GM21717 (cell line): ENCODE data around the gene FBXW11.
A peak's percentile ranks its signal among the peaks of the same experiment; 100 is the strongest.
"Not testable (repeated sequence)": the region's sequence is repeated elsewhere in the genome, so short reads cannot be mapped to it uniquely, and the experiment has no call there.

Source experiments
- ATAC-seq: cut with Tn5 transposase; IDR thresholded peaks from one replicate; pipeline ENCODE4 v1.9.1; 2021; ENCODE audit warnings: mild to moderate bottlenecking, moderate library complexity; ENCODE audit not compliant: unreplicated experiment

FBXW11 gene

DNA sequence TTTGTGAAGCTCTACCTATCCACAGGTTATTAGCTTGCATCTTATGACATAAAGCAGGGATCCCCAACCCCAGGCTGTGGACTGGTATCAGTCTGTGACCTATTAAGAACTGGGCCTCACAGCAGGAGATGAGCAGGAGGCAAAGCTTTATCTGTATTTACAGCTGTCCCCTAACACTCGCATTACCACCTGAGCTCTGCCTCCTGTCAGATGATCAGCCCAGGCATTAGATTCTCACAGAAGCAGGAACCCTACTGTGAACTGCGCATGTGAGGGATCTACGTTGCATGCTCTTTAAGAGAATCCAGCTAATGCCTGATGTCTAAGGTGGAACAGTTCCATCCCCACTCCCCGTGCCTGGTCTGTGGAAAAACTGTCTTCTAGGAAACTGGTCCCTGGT is 19.7 kb downstream of the FBXW11 start:
- no peak for ATAC-seq

DNA sequence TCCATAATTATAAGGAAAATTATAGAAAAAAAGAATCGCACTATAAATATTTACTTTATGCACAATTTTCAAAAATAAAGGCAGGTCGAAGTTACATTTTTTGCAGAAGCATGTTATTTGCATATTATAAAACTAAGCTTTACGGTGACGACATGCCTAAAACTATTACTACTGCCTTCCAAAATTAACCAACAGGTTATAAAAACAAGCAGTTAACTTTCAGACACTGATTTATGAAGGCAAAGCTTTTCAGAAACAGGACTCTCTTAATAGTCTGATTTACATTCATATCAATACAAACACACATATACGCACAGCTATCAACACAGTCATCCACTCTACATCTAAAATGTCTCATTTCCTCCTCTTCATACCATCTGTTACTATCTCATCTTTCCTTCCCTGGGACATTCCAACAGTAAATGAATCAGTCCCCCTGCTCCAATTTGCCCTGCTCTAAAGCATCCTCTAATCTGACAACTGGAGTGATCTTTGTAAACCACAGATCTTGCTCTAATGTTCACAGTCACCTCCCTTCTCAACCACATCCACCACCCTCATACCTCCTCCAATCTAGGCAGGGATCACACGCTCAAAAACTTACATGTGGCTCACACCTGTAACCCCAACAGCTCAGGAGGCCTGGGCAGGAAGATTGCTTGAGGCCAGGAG is 21.6 kb downstream of the FBXW11 start:
- peak; percentile 39 for ATAC-seq

DNA sequence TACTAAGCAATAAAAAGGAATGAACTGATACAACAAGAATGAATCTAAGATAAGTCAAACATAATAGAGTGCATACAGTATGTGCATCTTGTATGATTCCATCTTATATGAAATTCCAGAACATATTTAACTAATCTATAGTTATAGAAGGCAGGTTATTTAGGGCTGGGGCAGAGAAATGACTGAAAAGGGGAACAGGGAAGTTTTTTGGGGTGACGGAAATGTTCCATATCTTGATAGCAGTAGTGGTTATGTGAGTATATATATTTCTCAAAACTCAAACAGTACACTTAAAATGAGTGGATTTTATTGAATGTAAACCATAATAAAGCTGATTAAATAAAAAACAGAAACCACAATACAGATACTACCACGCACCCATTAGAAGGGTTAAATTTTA is 24.6 kb downstream of the FBXW11 start:
- ATAC-seq: no peak

DNA sequence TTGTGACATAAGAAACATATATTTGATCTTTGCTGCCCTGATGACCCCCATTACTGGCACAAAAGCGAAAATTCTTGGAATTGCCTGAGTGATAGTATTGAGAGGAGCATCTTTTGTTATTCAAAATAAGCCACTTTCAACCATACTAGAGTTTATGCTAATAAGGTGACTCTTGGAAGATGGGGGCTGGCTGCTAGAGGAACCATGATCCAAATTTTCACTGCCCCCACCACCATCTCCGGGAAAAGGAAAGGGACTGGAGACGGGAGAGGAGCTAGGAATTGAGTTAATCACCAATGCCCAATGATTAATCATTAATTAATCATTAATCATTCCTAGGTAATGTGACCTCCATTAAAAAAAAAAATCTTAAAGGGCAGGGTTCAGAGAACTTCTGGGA is 25.6 kb downstream of the FBXW11 start:
- no peak for ATAC-seq

DNA sequence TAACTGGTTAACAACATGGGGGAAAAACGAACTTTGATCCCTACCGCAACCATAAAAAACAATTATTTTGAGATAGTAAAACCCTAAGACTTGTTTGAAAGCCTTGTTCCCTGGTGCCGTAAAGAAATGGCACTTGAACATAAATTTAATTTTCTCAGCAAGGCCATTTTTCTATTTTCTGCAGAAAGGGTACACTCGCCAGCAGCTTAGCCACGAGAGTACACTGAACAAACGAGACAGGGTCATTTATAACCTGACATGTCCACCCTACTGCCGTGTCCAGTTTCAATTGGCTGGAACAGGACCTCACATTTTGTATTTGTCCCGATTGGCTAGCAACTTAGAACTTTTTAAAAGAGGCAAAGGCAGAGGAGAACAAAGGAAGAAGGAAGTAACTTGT is 26.8 kb downstream of the FBXW11 start:
- no peak for ATAC-seq

DNA sequence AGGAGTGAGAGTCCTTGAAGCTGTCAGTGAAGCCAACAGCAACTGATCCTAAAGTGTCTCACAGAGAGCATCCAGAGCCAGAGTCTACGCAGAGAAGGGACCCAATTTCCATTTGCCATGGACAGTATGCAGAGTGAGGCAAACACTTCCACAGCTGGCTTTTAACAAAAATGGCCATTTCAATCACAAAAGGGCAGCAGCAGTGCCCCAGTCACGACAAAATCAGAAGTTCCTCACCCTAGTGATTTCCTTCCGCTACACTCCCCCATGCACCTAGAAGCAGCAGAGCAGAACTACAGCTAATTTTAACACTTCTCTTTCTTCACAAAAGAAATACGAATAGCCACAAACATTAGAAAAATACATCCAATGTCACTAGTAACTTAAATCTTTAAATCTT is 27.9 kb downstream of the FBXW11 start:
- ATAC-seq: peak; percentile 50

DNA sequence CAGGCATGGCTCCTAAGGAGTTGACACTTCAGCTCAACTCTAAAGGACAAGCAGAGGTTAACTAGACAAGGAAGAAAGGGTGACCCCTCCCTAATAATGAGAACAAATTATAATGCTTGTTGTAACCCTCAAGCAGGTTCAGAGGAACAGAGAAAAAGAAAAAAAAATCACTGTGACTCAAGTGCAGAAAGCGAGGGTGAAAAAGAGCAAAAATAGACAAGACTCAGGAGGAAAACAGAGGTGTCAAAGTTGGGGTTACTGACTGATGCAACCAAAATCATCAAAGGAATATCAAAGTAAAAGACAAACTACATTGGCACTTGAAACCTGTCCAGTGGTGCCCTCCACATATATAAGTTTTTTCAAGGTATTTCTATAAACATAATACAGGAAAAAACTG is 28.4 kb downstream of the FBXW11 start:
- no peak for ATAC-seq

DNA sequence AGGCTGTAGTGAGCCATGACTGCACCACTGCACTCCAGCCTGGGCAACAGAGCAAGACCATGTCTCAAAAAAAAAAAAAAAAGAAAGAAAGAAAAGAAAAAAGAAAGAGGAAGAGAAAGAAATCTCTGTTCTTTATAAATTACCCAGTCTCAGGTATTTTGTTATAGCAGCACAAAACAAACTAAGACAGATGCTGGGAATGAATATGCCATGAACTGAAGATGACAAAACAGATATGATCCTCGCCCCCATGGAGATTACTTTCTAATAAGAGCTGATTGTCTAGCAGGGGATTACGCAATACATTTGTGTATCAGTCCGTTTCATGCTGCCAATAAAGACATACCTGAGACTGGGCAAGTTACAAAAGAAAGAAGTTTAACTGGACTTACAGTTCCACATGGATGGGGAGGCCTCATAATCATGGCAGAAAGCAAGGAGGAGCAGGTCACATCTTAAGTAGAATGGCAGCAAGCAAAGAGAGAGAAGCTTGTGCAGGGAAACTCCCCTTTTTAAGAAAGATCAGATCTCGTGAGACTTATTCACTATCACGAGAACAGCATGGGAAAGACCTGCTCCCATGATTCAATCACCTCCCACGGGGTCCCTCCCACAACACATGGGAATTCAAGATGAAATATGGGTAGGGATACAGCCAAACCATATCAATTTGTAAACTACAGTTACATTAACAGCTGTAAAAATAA is 29.0 kb downstream of the FBXW11 start:
- ATAC-seq: not testable (repeated sequence)

DNA sequence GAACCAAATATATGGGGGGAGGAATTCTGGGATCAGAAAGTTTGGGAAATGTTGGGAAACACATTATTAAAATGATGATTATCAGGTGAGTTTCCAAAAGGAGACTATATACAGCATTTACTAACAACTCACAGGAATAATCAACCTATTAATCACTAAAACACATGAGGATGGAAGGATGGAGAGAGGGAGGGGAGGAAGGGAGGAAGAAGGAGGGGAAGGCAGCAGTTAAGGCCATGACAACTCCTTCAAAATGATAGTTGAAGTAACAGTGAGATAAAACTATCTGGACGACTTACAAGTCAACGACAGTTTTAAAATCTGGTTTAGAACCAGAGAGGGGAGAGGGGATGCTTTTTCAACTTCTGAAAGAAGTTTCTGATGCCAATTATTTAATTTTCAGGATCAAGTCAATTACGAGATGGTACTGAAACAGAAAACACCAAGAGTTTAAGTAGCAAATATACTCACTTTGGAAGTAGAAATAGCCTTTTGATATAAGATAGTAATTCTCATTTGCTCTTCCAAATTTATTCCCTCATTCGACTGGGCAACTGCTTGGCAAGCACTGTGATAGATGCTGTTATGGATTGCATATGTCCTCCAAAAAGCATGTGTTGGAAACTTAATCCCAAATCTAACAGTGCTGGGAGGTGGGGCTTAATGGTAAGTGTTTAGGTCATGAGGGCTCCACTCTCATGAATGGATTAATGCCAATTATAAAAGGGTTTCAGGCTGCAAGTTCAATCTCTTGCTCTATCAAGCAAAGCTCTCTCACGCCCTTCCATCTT is 30.4 kb downstream of the FBXW11 start:
- no peak for ATAC-seq

DNA sequence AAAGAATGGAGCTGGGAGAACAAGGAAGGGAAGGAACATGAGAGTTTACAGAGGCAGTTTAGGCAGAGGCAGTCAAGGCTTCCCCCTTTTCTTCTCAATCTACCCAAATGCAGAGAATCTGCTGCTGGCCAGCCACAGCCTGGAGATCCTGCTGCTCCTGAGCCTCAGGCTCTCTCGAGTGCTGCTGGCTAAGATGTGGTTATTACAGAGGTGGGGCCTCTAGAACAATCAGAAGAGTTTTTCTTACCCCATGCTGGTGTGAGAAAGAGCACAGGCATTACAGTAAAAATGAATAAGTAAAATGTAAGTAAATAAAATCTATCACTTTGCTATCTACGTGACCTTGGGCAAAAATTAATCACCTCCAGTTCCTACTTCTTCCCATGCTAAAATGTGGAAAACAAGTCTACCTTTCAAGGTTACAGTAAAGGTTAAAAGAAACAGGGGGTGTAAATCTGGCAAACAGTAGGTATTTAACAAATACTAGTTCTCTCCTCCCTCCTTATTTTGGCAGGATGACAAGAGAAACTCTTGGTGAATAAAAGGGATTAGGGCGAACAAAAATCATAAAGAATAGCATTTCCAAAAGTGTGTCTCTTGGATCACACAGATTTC is 31.1 kb downstream of the FBXW11 start:
- ATAC-seq: no peak

DNA sequence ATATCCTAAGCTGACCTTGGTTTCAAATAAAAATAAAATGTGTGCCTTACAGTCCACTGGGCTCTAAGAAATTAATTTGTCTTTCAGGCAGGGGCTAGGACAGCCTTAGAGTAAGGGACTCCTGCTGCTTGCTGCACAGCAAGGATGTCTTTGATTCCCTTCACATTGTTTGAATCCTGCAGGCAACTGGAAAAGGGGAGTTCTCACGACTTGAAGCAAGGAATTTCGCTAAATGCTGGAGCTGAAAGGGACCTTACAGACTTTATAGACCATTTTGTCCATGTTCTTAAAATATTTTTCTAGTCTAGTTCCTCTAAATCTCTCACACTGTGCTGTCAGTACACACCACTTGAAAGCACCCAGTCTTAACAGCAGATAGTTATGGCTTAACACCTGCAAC is 35.6 kb downstream of the FBXW11 start:
- no peak for ATAC-seq

DNA sequence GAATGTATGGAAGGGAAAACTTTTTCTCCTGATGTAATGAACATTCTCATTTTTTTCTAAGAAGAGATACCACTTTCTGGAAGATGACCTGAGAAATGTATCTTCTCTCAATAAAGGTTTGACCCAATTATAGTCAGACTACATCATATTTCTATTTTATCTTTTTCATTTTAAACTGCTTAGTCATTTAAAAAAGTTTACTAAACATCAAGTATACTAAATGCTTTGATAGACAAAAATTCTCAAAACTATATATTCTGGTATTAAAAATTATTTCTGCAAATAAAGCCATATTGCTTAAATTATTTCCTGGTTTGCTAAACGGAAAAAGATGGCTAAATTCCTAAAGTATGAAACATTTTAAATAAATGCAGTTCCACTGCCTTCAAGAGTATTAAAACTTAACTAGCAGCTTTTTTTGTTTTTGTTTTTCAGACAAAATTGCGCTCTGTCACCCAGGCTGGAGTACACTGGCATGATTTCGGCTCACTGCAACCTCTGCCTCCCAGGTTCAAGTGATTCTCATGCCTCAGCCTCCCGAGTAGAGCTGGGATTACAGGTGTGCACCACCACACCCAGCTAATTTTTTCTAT is 37.1 kb downstream of the FBXW11 start:
- no peak for ATAC-seq

DNA sequence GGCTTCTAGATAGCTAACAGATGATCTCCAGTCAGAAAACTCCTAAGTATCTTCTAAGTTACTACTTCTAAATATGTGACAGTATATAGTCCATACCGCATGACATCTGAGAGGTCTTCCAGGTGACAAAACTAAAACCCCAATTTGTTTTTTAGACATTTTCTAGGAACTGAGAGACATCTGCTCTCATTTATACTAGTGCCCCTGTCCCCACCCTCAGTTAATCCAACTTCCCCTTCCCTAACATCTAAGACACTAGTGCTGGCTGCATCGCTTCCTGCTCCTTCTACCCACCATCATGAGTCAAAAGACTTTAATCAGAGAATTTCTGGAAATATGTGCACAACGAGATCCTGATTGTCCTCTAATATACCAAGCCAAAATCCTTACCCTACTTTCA is 37.9 kb downstream of the FBXW11 start:
- ATAC-seq: no peak

DNA sequence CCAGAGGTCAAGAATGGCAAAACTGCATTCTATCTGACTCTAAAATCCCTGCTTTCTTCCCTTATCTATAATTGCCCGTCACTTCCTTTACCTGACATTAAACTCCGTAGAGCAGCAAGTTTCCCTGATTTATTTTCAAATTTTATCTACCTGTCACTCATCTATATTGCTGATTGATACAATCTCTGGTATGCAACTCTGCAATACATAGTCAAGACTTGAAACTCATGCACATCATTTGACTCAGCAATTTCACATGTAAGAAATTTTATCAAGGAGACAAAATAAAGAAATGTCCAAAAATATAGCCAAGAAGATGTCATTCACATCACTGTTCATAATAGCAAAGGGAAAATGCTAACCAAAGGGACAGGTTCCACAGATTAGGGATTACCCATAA is 39.5 kb downstream of the FBXW11 start:
- ATAC-seq: no peak

DNA sequence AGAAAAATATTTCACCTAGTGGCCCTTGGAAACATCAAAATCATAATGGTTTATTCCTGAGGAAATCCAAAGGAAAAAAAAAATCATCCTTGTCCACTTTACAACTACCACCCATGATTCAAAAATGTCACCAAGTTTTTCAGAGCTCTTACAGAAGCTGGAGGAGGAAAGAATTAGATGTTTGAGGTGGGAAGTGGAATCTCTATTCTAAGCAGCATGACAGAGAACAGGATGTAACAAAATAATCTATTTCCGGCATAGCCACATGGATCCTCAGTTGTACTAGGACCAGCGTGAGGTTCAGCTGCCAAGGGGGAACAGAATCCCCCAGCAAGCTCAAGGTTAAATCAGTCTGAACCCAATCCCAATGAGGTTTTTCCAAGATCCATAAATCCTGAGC is 40.2 kb downstream of the FBXW11 start:
- no peak for ATAC-seq

DNA sequence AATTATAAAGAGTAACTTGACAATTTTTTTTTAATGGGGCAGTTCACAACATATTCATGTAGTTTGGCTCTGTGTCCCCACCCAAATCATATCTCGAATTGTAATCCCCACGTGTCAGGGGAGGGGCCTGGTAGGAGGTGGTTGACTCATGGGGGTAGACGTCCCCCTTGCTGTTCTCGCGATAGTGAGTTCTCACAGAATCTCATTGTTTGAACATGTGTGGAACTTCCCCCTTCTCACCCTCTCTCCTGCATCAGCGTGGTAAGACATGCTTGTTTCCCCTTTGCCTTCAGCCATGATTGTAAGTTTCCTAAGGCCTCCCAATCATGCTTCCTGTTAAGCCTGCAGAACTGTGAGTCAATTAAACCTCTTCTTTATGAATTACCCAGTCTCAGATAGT is 40.7 kb downstream of the FBXW11 start:
- no peak for ATAC-seq

DNA sequence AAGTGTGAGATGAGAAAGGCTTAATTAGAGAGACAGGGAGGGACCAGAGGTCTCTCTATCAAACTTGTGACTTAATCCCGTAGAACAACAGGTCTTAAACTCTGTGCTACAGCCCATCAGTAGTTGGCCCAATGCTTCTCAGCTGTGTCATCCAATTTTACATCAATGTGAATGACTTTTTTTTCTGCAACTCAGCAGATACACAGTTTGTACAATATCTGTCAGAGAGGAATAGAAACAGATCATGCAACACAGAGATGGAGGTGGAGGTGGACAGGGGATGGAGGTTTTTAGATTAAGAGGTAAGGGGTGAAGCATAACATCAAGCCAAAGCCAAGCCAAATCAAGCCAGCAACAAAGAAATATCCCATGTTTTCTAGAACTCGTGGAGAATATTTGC is 43.0 kb downstream of the FBXW11 start:
- ATAC-seq: no peak

DNA sequence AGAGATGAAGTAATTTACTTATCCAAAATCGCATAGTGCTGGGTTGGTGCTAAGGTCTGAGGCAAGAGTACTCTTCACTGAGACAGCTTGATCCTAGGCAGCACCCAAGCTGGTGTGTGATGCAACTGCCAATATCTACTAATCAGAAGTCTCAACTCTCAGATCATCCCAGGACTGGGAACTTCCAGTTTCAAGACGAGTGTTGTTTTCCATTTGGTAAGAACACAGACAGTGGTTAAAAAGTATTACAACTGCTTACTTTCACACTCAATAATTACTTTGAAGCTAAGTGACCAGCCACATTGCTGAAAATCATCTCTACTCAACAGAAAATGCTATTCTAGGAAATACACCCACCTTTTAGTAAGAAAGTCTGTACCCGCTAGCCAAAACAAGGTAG is 45.3 kb downstream of the FBXW11 start:
- peak; percentile 80 for ATAC-seq

DNA sequence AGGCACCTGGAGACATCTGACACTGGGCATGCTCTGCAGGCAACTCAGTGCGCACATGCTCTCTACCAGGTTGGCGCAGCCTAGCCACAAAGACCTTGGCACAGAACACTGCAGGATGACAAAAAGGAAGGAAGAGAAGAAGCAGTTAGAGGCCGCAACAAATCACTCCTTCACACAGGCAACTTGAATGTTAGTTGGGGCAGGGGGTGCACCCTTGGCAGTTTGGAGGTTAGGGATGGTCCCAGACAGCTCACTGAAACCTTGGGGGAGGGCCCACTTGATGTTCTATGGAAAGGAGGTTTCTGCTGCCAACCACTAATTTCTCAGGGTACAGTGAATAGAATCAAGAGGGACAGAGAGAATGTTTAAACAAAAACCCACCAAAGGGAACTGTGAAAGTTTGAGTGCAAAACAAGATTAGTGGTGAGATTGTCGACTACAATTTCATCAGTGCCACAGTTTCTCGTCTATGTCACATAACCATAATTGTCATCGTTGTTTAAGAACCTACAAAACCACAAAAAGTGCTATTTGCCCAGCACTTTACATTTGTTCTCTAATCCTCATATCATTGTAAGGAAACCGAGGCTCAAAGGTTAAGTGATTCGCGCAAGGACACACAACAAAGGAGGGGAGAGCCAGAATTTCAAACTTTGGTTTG is 48.7 kb downstream of the FBXW11 start:
- no peak for ATAC-seq

DNA sequence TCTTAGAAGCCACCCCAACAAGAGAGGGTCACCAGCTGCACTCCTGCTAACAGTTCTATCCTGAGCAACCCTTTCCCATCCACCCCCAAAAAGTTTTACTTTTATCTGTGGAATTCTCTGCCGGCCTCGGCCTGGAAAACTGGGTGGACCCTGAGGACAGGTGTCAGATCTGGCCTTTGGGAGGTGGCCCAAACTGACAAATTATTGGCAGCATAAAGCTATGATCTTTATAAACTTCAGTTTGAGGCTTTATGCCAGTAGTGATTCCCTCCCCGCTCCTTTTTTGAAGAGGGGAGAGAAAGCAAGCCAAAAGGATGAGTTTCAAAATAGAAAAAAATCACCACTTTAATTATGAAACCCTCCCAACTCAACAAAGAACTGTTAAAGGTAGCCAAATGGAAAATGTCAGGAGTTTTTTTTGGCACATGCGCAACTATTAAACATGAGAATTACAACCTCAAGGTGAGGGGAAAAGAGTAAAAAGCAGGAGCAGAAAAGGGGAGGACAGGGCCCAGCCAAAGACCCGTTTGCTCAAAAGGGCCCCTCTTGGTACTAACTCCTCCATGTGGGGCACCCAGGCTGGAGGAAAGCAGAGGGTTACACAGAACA is 49.4 kb downstream of the FBXW11 start:
- ATAC-seq: no peak
